Natural killer cell (primary cell): ENCODE data around the gene TPGS1. TPM values are rescaled to one million over a fixed set of nuclear protein-coding genes. Genes with fewer than 3 reads are reported as not detected.

Experiments used
- ATAC-seq, 3 donors: fragments of 150-1000 bp in 2 of 3; fragments of 200-7000 bp in 1 of 3; cut with Tn5 transposase; 1 replicate in 1 of 3; 2 replicates in 2 of 3; pipeline ENCODE4 v1.10.0; 2021; ENCODE audit warnings: mild to moderate bottlenecking in 2 of 3, moderate library complexity in 2 of 3
- DNase-seq, 2 donors: peaks; one replicate each; pipeline versions ENCODE4 v3.0.0 to v3.0.0-alpha.2; 2013 to 2021; ENCODE audit warnings: mixed read lengths in 1 of 2
- H3K27ac ChIP-seq: one replicate; pipeline ENCODE4 v1.5.1; 2013; ENCODE audit warnings: mild to moderate bottlenecking, low read length
- H3K27me3 ChIP-seq: one replicate; pipeline ENCODE4 v1.6.1; 2013; ENCODE audit warnings: low read length; ENCODE audit not compliant: control insufficient read depth, insufficient read depth
- H3K36me3 ChIP-seq: one replicate; pipeline ENCODE4 v1.6.1; 2013; ENCODE audit warnings: low read length; ENCODE audit not compliant: control insufficient read depth, insufficient read depth
- H3K4me1 ChIP-seq: one replicate; pipeline ENCODE4 v1.6.1; 2013; ENCODE audit warnings: low read length; ENCODE audit not compliant: control insufficient read depth, insufficient read depth
- H3K4me3 ChIP-seq: one replicate; pipeline ENCODE4 v1.5.1; 2013; ENCODE audit warnings: low read length
- H3K9me3 ChIP-seq: one replicate; pipeline ENCODE4 v1.6.1; 2013; ENCODE audit warnings: low read length; ENCODE audit not compliant: control insufficient read depth, insufficient read depth
- H3K27ac Mint-ChIP-seq, 2 donors: one replicate each; pipeline ENCODE4 v1.8.0; 2022; ENCODE audit warnings: mild to moderate bottlenecking in 2 of 2, mixed read lengths in 2 of 2, moderate library complexity in 1 of 2
- H3K27me3 Mint-ChIP-seq, 2 donors: one replicate each; pipeline ENCODE4 v1.8.0; 2022; ENCODE audit warnings: low read depth in 2 of 2, mixed read lengths in 2 of 2
- H3K36me3 Mint-ChIP-seq: one replicate; pipeline ENCODE4 v1.8.0; 2022; ENCODE audit warnings: mixed read lengths
- H3K4me1 Mint-ChIP-seq, 2 donors: one replicate each; pipeline ENCODE4 v1.8.0; 2022; ENCODE audit warnings: mixed read lengths in 2 of 2
- H3K4me3 Mint-ChIP-seq: one replicate; pipeline ENCODE4 v1.8.0; 2022; ENCODE audit warnings: mild to moderate bottlenecking, moderate library complexity, mixed read lengths
- H3K9me3 Mint-ChIP-seq, 2 donors: one replicate each; pipeline ENCODE4 v1.8.0; 2022; ENCODE audit warnings: mixed read lengths in 2 of 2
- WGBS: methylation state at CpG from one replicate; pipeline ENCODE4 v1.1.7; 2013; ENCODE audit warnings: missing lambda C conversion rate; ENCODE audit not compliant: insufficient coverage; 5-methylcytosine and 5-hydroxymethylcytosine counted together
- intact Hi-C: fragments of 100-400 bp; cut with micrococcal nuclease; formaldehyde crosslinking; loops from one replicate; pipeline ENCODE4 v1.14.2; 2022
- total RNA-seq, 4 donors: library from RNA; stranded (reverse); fragments of 120-200 nt in 1 of 4; gene quantifications; one replicate each; pipeline versions ENCODE4 v1.2.3 to v1.2.4, GENCODE V29; 2013 to 2022
- TF ChIP-seq, protein P1 (sequence below): fragments of 200-600 bp; IDR thresholded peaks from one replicate; pipeline ENCODE4 v1.8.0; 2022; ENCODE audit warnings: antibody characterized with exemption

Gene TPGS1
- total RNA-seq, 3 donors from 2014 or later (not counting 1 experiment from before 2014, with no cell fraction given) = 18.7 to 20.6 (median 18.9) TPM

DNA sequence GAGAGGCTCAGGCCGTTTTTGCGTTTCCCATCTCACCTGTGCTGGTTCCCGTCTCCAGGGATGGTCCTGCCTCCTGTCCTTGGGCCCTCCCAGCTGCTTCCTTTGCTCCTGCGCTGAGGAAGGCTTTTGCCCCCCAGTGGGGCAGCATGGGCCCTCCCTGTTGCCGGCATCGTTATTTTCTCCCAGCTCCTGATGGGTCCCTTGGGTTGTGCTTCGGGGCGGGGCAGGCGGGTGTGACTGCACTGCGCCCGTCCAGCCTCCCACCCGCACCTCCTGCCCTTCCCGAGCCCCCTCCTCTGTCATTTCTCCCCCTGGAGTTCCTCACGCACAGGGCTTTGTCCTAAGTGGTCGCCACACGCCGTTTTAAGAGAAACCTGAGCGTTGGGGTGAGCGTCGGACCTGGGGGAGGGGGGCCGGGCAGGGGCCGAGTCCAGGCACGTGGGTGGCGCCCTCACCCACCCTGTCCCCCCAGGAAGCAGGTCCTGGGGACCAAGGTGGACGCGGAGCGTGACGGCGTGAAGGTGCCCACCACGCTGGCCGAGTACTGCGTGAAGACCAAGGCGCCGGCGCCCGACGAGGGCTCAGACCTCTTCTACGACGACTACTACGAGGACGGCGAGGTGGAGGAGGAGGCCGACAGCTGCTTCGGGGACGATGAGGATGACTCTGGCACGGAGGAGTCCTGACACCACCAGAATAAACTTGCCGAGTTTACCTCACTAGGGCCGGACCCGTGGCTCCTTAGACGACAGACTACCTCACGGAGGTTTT lies 33.8 kb downstream of the TPGS1 start:
- Mint-ChIP-seq H3K9me3 (no peaks in the 10 kb centered on the region), H3K27me3 (no peaks in the 10 kb centered on the region), H3K36me3 (no peaks in the 10 kb centered on the region), H3K4me3 (no peak overlapping the region), H3K27ac (no peak overlapping the region), H3K4me1 (peaks cover 13 to 30% of the 10 kb centered on the region in 2 donors)
- H3K9me3 ChIP-seq = no peaks in the 10 kb centered on the region
- ATAC-seq (no peak), DNase-seq (no peak)
- no peaks in the 10 kb centered on the region for H3K27me3 ChIP-seq
- H3K36me3 ChIP-seq = peaks cover 40% of the 10 kb centered on the region
- intact Hi-C loops = no loop called here
- WGBS = 94% methylated on average over 51 of the region's 51 CpGs
- no peak overlapping the region for H3K27ac ChIP-seq
- peaks cover 33% of the 10 kb centered on the region for H3K4me1 ChIP-seq
- no peak overlapping the region for H3K4me3 ChIP-seq
- TF ChIP-seq, protein P1, sequence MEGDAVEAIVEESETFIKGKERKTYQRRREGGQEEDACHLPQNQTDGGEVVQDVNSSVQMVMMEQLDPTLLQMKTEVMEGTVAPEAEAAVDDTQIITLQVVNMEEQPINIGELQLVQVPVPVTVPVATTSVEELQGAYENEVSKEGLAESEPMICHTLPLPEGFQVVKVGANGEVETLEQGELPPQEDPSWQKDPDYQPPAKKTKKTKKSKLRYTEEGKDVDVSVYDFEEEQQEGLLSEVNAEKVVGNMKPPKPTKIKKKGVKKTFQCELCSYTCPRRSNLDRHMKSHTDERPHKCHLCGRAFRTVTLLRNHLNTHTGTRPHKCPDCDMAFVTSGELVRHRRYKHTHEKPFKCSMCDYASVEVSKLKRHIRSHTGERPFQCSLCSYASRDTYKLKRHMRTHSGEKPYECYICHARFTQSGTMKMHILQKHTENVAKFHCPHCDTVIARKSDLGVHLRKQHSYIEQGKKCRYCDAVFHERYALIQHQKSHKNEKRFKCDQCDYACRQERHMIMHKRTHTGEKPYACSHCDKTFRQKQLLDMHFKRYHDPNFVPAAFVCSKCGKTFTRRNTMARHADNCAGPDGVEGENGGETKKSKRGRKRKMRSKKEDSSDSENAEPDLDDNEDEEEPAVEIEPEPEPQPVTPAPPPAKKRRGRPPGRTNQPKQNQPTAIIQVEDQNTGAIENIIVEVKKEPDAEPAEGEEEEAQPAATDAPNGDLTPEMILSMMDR = no peak

DNA sequence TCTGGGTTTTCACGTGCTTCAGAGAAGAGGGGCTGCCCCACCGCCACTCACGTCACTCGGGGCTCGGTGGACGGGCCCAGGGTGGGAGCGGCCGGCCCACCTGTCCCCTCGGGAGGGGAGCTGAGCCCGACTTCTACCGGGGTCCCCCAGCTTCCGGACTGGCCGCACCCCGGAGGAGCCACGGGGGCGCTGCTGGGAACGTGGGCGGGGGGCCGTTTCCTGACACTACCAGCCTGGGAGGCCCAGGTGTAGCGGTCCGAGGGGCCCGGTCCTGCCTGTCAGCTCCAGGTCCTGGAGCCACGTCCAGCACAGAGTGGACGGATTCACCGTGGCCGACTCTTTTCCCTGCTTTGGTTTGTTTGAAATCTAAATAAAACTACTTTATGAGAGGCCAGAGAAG lies 34.4 kb downstream of the TPGS1 start:
- WGBS = 93% methylated on average over 26 of the region's 26 CpGs
- intact Hi-C loops = loop anchor here (2.0 kb wide), 1 partner anchor 31 kb away; no protein-coding TSS in a partner anchor
- Mint-ChIP-seq H3K36me3 (no peaks in the 10 kb centered on the region), H3K27ac (no peak overlapping the region), H3K4me1 (peaks cover 13 to 30% of the 10 kb centered on the region in 2 donors), H3K9me3 (no peaks in the 10 kb centered on the region), H3K27me3 (no peaks in the 10 kb centered on the region), H3K4me3 (no peak overlapping the region)
- Histone ChIP-seq H3K36me3 (peaks cover 34% of the 10 kb centered on the region), H3K27ac (no peak overlapping the region), H3K4me1 (peaks cover 33% of the 10 kb centered on the region), H3K9me3 (no peaks in the 10 kb centered on the region), H3K27me3 (no peaks in the 10 kb centered on the region), H3K4me3 (no peak overlapping the region)
- ATAC-seq (no peak), DNase-seq (no peak)
- TF ChIP-seq, protein P1 = no peak

DNA sequence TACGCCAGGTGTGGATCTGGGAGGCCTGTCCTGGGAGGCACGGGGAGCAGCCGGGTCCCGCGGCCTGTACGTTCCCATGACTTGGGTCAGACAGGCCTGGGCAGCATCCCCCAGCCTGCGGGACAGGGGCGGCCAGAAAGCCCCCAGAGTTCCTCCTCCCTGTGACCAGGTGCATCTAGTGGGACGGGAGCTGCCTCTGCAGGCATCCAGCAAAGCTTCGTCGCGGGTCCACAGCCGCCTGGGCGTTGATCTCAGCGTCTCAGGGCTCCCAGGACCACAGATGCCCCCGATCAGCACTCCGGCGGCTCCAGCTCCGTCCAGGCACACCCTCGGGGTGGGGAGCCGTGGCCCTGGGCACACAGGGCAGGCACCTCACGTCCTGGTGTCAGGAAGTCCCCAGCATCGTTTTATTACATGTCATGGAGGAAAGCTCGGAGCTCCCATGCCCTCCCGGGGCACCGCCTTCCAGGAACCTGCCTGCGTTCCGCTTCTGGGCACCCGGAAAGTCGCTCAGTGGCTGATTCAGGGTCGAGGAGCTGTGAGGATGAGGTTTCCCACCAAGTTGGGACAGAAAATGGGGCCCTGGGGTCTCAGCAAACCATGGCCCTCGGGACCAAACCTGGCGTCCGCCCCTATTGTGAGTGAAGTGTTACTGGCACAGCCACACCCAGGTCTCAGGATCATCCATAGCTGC lies 35.0 kb downstream of the TPGS1 start:
- DNase-seq (peak in 1 of 2 donors; percentile 11), ATAC-seq (no peak)
- TF ChIP-seq, protein P1 = no peak
- H3K27me3 ChIP-seq = no peaks in the 10 kb centered on the region
- no peak overlapping the region for H3K4me3 ChIP-seq
- Mint-ChIP-seq H3K4me1 (peaks cover 13 to 30% of the 10 kb centered on the region in 2 donors), H3K4me3 (peak overlapping the region; percentile 28), H3K9me3 (no peaks in the 10 kb centered on the region), H3K27ac (peak overlapping the region in 1 of 2 donors; percentile 98), H3K27me3 (no peaks in the 10 kb centered on the region), H3K36me3 (no peaks in the 10 kb centered on the region)
- 93% methylated on average over 34 of the region's 34 CpGs for WGBS
- peaks cover 40% of the 10 kb centered on the region for H3K4me1 ChIP-seq
- H3K36me3 ChIP-seq = peaks cover 31% of the 10 kb centered on the region
- no peaks in the 10 kb centered on the region for H3K9me3 ChIP-seq
- intact Hi-C loops = loop anchor here (2.0 kb wide), 1 partner anchor 32 kb away; no protein-coding TSS in a partner anchor
- H3K27ac ChIP-seq = no peak overlapping the region
